AG09309 (cell line): ENCODE measurements around the gene ANKRD23.
"Not testable (repeated sequence)": the region's sequence is repeated elsewhere in the genome, so short reads cannot be mapped to it uniquely, and the experiment has no call there.

Experiments
- DNase-seq: peaks from one replicate; pipeline ENCODE4 v3.0.0-alpha.2; 2010; ENCODE audit warnings: low read depth
- H3K4me3 ChIP-seq: 2 replicates; pipeline ENCODE4 v1.5.1; 2011; ENCODE audit warnings: mild to moderate bottlenecking, low read depth, low read length, moderate library complexity; ENCODE audit not compliant: control insufficient read depth
- CTCF ChIP-seq: IDR thresholded peaks from 2 replicates; pipeline ENCODE4 v1.5.1; 2011; ENCODE audit warnings: mild to moderate bottlenecking, low read depth, low read length, inconsistent platforms; ENCODE audit not compliant: insufficient read depth, control insufficient read depth; ENCODE audit errors: missing control alignments

Gene ANKRD23

GRCh38 chr2:96801005-96801785 is 42.6 kb downstream of the ANKRD23 start:
- DNase-seq: no peak
- TF ChIP-seq CTCF: peak; percentile 86
- no peak overlapping the region for H3K4me3 ChIP-seq

GRCh38 chr2:96800061-96801004 is 43.5 kb downstream of the ANKRD23 start:
- no peak for TF ChIP-seq CTCF
- no peak for DNase-seq
- no peak overlapping the region for H3K4me3 ChIP-seq

DNA sequence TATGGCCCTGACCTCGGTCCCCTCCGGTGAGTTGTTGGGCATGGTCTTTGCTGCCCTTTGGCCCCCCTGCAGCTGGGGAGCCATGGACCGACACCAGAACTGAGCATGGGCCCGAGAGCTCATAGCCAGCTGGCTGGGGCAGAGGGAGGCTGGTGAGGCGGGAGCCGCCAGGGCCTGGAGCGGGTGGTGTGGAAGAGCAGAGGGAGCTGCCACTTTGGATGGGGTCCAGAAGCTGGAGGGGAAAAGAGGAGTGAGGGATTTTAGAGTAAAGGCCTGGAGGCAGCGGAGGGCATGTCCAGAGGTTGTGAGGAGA is 44.2 kb downstream of the ANKRD23 start:
- TF ChIP-seq CTCF: no peak
- no peak overlapping the region for H3K4me3 ChIP-seq
- no peak for DNase-seq

- H3K4me3 ChIP-seq: no peak overlapping the region
- DNase-seq: no peak
- no peak for TF ChIP-seq CTCF
Observed at GRCh38 chr2:96798733-96799622, 44.8 kb downstream of the ANKRD23 start.

GRCh38 chr2:96797066-96797625 is 46.7 kb downstream of the ANKRD23 start:
- no peak overlapping the region for H3K4me3 ChIP-seq
- no peak for TF ChIP-seq CTCF
- no peak for DNase-seq

GRCh38 chr2:96796497-96796896 is 47.3 kb downstream of the ANKRD23 start:
- H3K4me3 ChIP-seq, DNase-seq: not testable (repeated sequence)
